Gastroesophageal sphincter (tissue), 3 donors: ENCODE data around the gene NDUFA7.

Experiments
- CTCF ChIP-seq, 4 experiments: fragments of 200-600 bp in 2 of 4; fragments of 450-650 bp in 2 of 4; sonication (generic) in 1 of 4; IDR thresholded peaks; one replicate each; pipeline ENCODE4 v1.5.1; 2017 to 2019; ENCODE audit warnings: antibody characterized with exemption in 4 of 4, mild to moderate bottlenecking in 2 of 4, moderate library complexity in 2 of 4
- POLR2A ChIP-seq, 2 donors: fragments of 450-650 bp; IDR thresholded peaks; one replicate each; pipeline ENCODE4 v1.6.1; 2017; ENCODE audit warnings: antibody characterized with exemption in 2 of 2, mild to moderate bottlenecking in 2 of 2, moderate library complexity in 1 of 2

DNA sequence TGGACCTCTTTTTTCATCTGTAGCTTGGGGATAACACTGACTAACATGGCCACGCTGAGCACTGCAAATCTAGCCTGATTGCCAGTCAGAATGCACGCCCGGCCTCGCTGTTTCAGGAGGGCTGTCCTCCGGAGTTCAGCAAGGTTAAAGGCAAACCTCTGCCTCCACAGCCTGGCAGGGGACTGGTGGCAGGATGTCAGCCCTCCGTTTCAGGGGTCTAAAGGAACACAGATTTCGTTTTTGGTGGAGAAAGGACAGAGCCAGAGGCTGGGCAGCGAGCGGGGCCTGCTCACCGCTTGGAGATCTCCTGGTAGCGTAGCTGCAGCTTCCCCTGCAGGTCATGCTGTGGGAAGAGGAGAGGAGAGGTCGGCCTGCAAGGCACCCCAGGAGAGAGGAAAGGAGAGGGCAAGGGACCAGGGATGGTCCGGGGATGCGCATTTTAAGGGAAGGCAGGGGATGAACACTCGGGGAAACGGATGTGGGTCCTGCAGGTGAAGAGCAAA is 560 bp downstream of the NDUFA7 start:
- no peak for TF ChIP-seq POLR2A (IDR thresholded peaks at IDR 0.05)
- TF ChIP-seq CTCF (IDR thresholded peaks at IDR 0.05): no peak
